Right lobe of liver (tissue), 6 donors: Measurements from ENCODE around the gene CLDN15. TPM values are rescaled to one million over a fixed set of nuclear protein-coding genes. Genes with fewer than 3 reads are reported as not detected.

ENCODE experiments used
- ATAC-seq, 4 donors: fragments of 200-7000 bp; cut with Tn5 transposase; one replicate each; pipeline ENCODE4 v1.9.1; 2020; ENCODE audit warnings: mild to moderate bottlenecking in 4 of 4, moderate library complexity in 4 of 4
- DNase-seq, 3 donors: peaks; one replicate each; pipeline ENCODE4 v3.0.0-alpha.2; 2020
- H3K27ac ChIP-seq, 3 donors: fragments of 200-600 bp; one replicate each; pipeline ENCODE4 v1.8.0; 2022
- H3K27me3 ChIP-seq, 2 donors: fragments of 200-600 bp; one replicate each; pipeline ENCODE4 v1.8.0; 2022
- H3K36me3 ChIP-seq, 4 donors: fragments of 200-600 bp; sonication (generic) in 1 of 4; one replicate each; pipeline versions ENCODE4 v1.5.1 to v1.8.0; 2017 to 2022; ENCODE audit warnings: control low read depth in 1 of 4
- H3K4me1 ChIP-seq, 4 donors: fragments of 200-600 bp; sonication (generic) in 1 of 4; one replicate each; pipeline versions ENCODE4 v1.5.1 to v1.8.0; 2017 to 2022; ENCODE audit warnings: control low read depth in 1 of 4
- H3K4me3 ChIP-seq, 3 donors: fragments of 200-600 bp; one replicate each; pipeline ENCODE4 v1.8.0; 2022
- H3K9me3 ChIP-seq, 4 donors: fragments of 200-600 bp; sonication (generic) in 1 of 4; one replicate each; pipeline versions ENCODE4 v1.5.1 to v1.8.0; 2017 to 2022; ENCODE audit warnings: control low read depth in 1 of 4
- CTCF ChIP-seq, 4 donors: fragments of 200-600 bp in 3 of 4; fragments of 450-650 bp in 1 of 4; IDR thresholded peaks; one replicate each; pipeline versions ENCODE4 v1.5.1 to v1.8.0; 2016 to 2022; ENCODE audit warnings: antibody characterized with exemption in 4 of 4, mild to moderate bottlenecking in 2 of 4
- POLR2A ChIP-seq: fragments of 450-650 bp; IDR thresholded peaks from one replicate; pipeline ENCODE4 v1.6.1; 2017; ENCODE audit warnings: antibody characterized with exemption, mild to moderate bottlenecking
- WGBS: methylation state at CpG from one replicate; pipeline ENCODE4 v1.1.6; 2018; ENCODE audit warnings: low coverage, low lambda C conversion rate; ENCODE audit not compliant: insufficient coverage; ENCODE audit errors: missing lambda C conversion rate; 5-methylcytosine and 5-hydroxymethylcytosine counted together
- intact Hi-C, 2 donors: fragments of 100-400 bp; cut with DNase I; formaldehyde crosslinking; loops; one replicate each; pipeline versions ENCODE4 v1.11.2 to v1.14.1; 2022
- total RNA-seq, 6 experiments: library from RNA; depleted of rRNA in 2 of 6; stranded (reverse); fragments of >200 nt in 2 of 6; fragmentation: NEBNext Ultra II Directional in 3 of 6; extraction: Animal tissue kit (Norgen Biotek cat#: 25700) in 3 of 6; gene quantifications; one replicate each; pipeline versions ENCODE4 v1.1.0 to v1.2.4, GENCODE V29; 2016 to 2023
- donor health status: DM: no; HTN: yes; CAD: no.
- donor health status: DM: no; HTN: no; CAD: no.
- donor health status: DM: no; HTN: no; CAD: no.
- donor health status: DM: no; HTN: yes; CAD: no.
- donor health status: DM: no; HTN: yes; CAD: no.

The CLDN15 gene
- total RNA-seq, 6 experiments from 2014 or later, result 5.9 to 10.8 (median 9.2) TPM

DNA sequence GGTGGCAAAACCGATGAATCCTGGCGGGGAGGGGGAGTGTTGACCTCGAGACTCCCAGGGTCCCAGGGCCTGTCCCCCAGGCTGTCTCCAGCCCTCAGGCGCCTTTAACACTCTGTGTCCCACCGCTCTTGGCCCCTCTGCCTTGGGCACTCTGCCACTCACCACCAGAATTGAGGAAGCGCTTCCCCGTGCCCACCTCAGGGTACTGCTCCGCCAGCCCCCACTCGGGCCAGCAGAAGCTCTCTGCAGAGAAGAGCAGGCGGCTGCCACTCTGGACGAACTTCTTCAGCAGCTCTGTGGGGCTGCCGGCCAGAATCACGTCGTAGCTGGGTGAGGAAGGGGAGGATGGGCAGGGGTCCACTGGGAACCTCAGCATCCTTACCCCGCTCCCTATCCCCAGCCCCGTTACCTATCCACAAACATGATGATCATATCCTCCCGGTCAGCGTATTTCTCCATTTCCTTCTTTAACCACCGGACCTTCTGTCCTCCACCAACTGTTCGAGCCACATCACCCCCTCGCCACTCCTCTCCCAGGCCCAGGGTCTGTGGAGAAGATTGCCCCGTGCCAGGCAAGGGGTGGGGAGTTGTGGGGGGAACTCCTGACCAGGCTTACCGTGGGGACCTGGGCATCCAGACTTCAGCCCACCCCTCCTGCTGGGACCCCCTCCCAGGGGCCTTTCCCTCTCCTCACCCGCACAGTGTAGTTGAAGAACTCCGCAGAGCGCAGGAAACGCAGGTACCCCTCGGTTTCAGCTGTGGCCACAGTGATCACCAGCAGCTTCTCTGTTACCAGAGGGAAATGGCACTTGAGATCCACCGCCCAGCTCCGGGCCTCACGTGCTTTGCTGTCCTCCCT lies 21.4 kb downstream of the CLDN15 start:
- ATAC-seq (no peak), DNase-seq (no peak)
- Histone ChIP-seq H3K27ac (peak overlapping the region; percentile 89 to 95 (median 90)), H3K4me1 (peaks cover 0 to 39% (median 6%) of the 10 kb centered on the region in 4 donors), H3K9me3 (no peaks in the 10 kb centered on the region), H3K4me3 (peak overlapping the region; percentile 82 to 97 (median 85)), H3K27me3 (no peaks in the 10 kb centered on the region), H3K36me3 (peaks cover 0 to 15% (median 9%) of the 10 kb centered on the region in 4 donors)
- intact Hi-C loops, result no loop called here
- 47% methylated on average over 15 of the region's 31 CpGs for WGBS
- TF ChIP-seq CTCF (IDR thresholded peaks at IDR 0.05) (no peak), POLR2A (no peak)

DNA sequence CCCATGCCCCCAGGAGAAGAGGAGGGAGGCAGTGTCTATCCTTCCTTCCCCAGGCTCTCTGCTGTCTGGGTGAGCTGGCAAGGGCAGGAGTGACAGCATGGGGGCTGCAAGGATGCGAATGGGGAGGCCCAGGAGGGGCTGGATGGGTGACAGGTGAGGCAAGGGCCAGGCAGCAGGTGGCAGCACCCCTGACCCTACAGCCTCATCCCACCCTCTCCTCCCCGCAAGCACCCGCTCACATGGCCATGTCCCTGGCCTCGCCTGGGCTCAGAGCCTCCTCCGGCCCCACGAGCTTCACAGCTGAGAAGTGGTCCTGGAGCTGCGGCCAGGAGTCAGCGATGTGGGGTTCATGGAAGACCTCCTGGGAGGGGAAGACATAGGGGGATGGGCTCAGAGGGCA lies 25.6 kb downstream of the CLDN15 start:
- TF ChIP-seq CTCF (IDR thresholded peaks at IDR 0.05), result no peak
- no peak for TF ChIP-seq POLR2A
- ATAC-seq, result no peak
- H3K27ac ChIP-seq, result no peak overlapping the region
- peaks cover 0 to 23% (median 0%) of the 10 kb centered on the region in 4 donors for H3K4me1 ChIP-seq
- H3K9me3 ChIP-seq, result no peaks in the 10 kb centered on the region
- peaks cover 0 to 47% (median 19%) of the 10 kb centered on the region in 4 donors for H3K36me3 ChIP-seq
- intact Hi-C loops, result no loop called here
- no peak for DNase-seq
- H3K4me3 ChIP-seq, result no peak overlapping the region
- no CpG with 5 or more reads among the region's 8 CpGs for WGBS
- H3K27me3 ChIP-seq, result no peaks in the 10 kb centered on the region

DNA sequence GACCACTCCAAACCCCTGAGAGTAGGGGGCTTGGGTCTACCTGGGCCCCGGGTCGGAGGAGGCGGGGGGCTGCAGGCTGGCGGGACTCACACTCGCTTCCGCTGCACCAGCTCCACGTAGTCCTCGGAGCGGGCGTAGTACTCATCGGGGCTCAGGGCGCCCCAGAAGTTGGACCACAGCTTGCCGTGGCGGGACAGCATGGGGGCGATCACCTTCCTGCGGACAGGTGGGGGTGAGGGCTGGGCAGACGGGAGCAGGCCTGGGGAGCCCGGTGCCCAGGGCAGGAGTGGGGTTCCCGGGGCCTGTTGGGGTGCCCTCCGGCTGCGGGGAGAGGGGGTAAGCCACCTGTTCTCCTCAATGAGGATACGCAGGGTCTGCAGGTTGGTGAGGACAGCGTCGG lies 26.1 kb downstream of the CLDN15 start:
- intact Hi-C loops, result no loop called here
- WGBS, result 70% methylated on average over 2 of the region's 24 CpGs
- peaks cover 0 to 19% (median 0%) of the 10 kb centered on the region in 4 donors for H3K4me1 ChIP-seq
- H3K27ac ChIP-seq, result no peak overlapping the region
- ATAC-seq (peak in 1 of 4 donors; percentile 3), DNase-seq (no peak)
- H3K36me3 ChIP-seq, result peaks cover 0 to 47% (median 19%) of the 10 kb centered on the region in 4 donors
- no peaks in the 10 kb centered on the region for H3K9me3 ChIP-seq
- no peak overlapping the region for H3K4me3 ChIP-seq
- TF ChIP-seq POLR2A, result no peak
- no peak for TF ChIP-seq CTCF (IDR thresholded peaks at IDR 0.05)
- no peaks in the 10 kb centered on the region for H3K27me3 ChIP-seq

DNA sequence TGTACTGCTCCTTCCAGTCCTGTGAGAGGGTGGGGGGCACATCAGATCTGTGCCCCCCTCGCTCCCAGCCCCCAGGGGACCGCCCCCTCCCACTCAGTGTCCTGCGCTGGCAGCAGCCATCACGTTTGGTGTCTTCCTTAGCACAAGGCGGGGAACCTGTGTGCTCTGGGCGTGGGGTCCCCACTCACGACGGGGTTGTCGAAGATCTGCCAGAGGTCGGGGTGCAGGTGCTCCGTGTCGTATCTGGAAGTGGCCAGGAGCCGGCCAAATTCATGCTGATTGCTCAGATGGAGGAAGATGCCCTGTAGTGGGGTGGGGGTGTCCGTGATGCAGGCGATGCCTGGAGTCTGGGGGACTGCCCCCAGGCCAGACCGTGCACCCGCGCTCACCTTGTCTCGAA lies 27.5 kb downstream of the CLDN15 start:
- H3K9me3 ChIP-seq, result no peaks in the 10 kb centered on the region
- intact Hi-C loops, result no loop called here
- H3K27me3 ChIP-seq, result no peaks in the 10 kb centered on the region
- DNase-seq, result no peak
- 90% methylated on average over 13 of the region's 19 CpGs for WGBS
- no peak overlapping the region for H3K27ac ChIP-seq
- TF ChIP-seq CTCF (IDR thresholded peaks at IDR 0.05) (no peak), POLR2A (no peak)
- H3K4me1 ChIP-seq, result peaks cover 0 to 7% (median 0%) of the 10 kb centered on the region in 4 donors
- ATAC-seq, result no peak
- H3K4me3 ChIP-seq, result no peak overlapping the region
- H3K36me3 ChIP-seq, result peaks cover 0 to 55% (median 19%) of the 10 kb centered on the region in 4 donors
